Amniotic epithelial cell (primary cell): ENCODE results near the gene RELCH.

ENCODE experiments used
- DNase-seq: peaks from one replicate; pipeline ENCODE4 v3.0.0-alpha.2; 2010; ENCODE audit warnings: low read depth

The RELCH gene

DNA sequence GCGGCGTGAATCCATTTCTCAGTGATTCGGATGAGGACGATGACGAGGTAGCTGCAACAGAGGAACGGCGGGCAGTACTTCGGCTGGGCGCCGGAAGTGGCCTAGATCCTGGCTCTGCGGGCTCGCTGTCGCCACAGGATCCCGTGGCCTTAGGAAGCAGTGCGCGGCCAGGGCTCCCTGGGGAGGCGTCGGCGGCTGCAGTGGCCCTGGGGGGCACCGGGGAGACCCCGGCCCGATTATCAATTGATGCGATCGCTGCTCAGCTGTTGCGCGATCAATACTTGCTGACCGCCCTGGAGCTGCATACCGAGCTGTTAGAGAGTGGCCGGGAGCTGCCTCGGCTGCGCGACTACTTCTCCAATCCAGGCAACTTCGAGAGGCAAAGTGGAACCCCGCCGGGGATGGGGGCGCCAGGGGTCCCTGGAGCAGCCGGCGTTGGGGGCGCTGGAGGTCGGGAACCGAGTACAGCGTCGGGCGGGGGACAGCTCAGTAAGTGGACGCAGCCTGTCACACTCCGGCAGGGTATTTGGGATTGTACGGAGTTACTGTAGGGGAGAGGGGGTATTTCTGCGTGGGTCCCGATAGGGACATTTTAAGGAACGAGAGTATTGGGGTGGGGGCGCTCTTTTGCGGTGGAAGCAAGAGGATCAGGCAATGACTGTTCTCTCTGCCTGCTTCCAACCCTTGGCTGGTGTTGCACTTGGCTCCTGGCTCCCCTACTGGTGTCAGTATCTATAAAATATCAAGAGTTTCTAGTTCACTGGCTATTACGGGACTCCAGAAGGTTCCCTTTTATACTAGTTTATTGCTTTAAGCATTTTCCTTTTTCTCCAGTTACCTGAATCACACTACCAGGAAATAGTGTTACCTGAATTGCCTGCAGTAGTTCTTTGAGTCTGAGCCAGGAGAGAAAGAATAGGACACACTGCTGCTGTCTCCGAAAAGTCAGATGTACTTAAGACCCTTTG is 772 bp downstream of the RELCH start:
- DNase-seq, result peak; percentile 15

DNA sequence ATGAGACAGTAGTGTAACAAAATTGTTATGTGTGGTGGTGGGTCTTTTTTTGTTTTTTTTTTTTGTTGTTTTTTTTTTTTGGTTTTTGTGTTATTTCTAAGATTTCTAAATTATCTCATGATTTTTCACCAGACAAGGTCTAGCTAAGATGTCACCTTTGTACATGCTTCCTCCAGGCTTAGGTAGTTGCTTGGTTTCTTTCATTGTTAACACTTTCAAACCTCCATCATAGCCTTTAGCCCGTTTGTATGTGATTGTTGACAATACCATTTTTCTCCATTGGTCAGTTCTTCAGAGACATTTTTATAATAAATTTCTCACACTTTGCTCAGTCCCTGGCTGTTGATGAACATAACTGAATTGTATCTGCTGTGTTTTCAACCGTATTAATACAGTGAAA is 2.2 kb downstream of the RELCH start:
- no peak for DNase-seq

- DNase-seq, result no peak
Measured at GRCh38 chr18:62196079-62196478, 9.0 kb downstream of the RELCH start.

DNA sequence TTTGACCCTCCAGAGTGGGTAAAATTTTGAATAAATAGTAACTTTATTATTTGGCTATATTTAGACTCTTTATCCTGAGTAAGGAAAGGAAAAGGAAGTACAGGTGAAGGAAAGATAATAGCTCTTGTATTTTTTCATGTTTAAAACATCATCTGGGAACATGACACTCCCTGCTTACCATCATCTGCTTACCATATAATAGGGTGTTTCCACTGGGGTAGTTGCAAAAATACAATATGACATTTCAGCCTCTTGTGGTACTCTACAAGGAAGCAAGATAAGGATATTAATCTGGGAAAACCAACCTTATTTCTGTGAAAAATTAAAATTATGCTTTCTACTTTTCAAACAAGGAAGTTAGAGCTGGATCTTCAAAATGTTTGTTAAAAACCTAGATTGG is 9.9 kb downstream of the RELCH start:
- no peak for DNase-seq

DNA sequence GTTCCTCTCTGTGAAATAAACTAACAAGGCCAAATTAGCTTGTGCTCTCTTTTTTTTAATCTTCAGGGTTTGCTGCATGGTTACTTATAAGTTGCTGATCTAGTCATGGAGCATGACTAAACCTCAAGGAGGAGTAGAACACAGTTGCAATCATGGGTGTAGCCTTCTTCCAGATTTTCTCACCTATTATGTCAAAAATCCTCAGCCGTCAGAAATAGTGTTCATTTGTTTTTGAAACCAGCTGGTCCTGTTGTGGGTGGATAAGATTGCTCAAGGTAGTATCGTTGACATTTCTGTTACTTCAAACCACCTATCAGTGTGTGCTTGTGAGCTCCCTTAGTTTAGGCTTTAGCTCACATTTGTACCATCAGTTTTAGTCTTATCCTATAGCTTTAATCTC is 11.2 kb downstream of the RELCH start:
- DNase-seq, result peak; percentile 23

GRCh38 chr18:62199629-62200028 is 12.6 kb downstream of the RELCH start:
- no peak for DNase-seq

DNA sequence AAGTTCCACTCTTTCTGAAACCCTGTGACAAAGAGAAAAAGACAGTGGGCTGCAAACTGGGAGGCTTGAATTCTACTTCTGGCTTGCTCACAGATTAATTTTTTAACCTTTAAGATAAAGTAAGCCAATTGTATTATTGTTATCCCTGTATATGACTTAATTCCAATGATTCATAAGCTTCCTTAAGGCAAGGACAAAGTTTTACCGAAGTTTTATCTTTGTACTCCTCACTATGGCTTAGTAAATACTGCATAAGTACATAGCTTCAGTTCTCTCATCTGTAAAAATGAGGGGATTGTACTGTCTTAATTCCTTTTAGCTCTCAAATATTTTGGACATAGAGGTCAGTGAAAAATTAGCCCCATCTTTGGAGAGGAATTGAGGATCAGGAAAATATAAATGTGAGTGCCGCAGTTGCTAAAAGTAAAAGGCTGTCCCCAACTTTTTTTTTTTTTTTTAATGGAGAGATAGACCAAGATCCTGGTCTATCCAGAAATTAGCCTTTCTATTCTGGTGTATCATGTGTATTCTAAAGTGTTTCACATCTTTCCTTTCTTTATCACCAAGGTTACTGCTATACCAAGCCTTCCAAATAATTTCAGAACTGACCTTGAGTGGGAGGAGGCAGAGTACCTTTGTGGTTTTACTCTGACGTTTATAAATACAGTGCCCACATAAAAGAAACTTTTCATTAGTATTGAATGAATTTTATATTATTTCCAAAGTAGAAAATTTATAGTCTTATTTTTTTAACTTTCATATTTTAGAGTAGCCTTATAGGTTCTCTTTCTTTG is 13.3 kb downstream of the RELCH start:
- DNase-seq, result peak; percentile 45

DNA sequence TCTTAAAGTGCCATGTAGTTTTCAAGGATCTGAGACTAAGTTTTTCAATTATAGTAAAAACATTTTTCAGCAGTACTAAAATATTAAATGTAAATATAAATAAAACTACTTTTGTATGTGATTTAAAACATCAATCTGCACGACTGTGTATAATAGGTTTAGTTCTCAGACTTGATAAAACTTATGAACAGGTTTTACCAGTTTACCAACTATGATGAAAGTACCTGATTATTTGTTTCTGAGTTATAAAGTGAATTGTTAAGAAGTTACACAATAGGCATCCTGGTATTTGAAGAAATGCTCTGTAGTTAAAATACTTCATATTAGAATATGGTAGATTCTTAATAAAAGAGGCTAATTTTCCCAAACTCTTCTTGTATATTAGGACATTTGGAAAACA is 14.8 kb downstream of the RELCH start:
- DNase-seq, result no peak

- DNase-seq, result no peak
Measured at GRCh38 chr18:62205824-62206223, 18.8 kb downstream of the RELCH start.

DNA sequence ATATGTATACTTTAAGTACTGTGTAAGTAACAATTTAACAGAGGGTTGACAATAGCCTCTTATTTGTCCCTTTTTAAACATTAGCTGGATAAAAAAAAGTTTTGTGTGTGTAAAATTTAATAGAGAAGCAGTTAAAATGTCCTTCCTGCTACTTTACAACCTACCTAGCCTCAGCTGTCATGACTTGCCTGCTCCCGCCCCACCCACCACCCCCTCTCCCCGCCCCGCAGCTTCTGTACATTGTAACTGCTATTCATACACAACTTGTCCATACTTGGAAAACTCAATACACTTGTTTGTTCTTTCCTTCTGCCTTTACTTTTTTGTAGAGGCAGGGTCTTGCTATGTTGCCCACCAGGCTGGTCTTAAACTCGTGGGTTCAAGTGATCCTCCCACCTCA is 19.5 kb downstream of the RELCH start:
- DNase-seq, result no peak

- DNase-seq, result peak; percentile 70
Measured at GRCh38 chr18:62209046-62209445, 22.0 kb downstream of the RELCH start.

DNA sequence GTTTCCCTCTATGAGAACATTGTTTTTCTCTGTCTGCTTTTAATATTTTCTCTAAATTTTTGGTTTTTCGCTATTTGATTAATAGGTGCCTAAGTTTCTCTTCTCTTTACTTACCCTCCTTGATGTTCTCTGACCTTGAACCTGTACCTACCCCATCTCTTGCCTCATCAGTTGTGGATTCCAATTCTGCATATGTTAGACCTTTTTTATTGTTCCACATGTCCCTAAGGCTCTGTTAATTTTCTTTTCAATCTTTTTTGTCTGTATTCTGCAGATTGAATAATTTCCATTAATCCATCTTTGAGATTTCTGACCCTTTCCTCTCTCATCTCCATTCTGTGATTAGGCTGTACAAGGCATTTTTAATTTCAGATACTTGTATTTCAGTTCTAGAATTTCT is 23.1 kb downstream of the RELCH start:
- DNase-seq, result no peak

- DNase-seq, result no peak
Measured at GRCh38 chr18:62211325-62211828, 24.3 kb downstream of the RELCH start.

DNA sequence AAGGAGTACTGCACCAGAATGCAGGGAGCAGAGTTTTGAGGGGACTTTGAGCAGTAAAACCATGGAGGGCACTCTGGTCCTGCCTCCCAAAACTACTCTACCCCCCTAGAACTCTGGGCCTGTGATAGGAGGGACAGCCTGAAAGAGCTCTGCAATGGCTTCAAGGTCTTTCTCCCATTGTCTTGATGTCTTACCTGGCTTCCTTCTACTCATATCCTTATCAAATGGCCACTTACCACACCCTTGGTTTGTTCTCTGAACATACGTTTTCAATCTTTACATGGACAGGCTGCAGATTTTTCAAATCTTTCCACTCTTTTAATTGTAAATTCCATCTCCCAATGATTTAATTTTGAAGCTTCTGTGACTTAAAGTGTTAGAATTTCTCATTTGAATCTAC is 27.7 kb downstream of the RELCH start:
- DNase-seq, result no peak

DNA sequence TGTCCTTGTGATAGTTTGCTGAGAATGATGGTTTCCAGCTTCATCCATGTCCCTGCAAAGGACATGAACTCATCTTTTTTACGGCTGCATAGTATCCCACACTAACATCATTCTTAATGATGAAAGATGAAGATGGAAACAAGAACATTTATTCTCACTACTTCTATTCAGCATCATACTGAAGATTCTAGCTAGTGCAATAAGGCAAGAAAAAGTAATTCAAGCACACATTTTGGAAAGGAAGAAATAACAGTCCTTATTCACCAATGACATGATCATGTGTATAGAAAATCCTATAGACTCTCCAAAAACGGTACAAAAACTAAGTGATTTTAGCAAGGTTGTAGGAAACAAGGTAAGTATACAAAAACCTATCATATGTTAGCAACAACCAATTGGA is 37.2 kb downstream of the RELCH start:
- no peak for DNase-seq

GRCh38 chr18:62226047-62226446 is 39.0 kb downstream of the RELCH start:
- DNase-seq, result no peak

DNA sequence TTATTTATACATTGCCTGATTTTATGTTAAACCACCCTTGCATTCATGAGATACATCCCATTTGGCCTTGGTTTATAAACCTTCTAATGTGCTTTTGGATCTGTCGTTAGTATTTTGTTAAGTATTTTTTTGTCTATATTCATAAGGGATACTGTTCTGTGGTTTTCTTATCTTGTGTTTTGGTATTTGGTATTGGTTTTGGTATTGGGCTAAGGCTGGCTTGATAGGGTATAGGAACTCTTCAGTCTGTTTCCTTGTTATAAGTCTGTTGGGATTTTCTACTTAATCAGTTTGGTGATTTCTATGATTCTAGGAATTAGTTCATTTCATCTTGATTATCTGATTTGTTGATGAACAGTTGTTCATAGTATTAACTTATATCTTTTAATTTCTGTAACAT is 49.2 kb downstream of the RELCH start:
- no peak for DNase-seq

DNA sequence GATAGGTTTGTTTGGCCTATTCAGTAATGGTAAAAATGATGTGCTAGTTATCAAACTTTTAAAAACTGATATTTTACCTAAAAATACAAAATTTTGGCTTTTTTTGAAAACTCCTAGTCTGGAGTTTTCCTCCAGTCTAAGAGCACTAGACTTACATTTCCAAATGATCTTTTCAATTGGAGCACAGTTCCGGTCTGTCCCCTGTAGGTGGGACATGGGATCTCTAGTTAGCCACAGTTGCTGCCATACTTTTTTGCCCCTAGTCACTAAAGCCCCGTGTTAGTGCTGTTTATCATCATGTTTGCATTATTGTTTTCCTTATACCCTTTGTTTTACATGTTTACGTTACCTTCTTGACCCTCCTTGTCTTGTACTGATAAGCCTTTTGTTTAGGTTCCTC is 52.4 kb downstream of the RELCH start:
- DNase-seq, result no peak

DNA sequence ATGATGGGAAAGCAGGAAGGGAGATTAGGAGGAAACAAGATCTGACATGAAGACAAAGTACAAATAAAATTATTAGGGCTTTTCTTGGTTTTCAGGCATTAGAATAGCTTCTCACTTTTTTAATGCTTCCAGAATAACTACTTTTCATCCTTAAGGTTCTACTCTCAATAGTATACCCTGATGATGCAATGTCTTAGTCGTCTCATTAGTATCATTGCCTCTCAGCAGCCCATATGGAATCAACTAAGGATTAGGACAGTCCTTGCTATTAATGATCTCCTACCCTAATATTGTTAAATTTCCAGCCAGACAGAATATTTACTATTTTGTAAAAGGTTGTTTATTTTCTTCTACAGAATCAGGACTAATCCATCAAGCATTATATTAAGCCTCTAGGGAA is 55.9 kb downstream of the RELCH start:
- DNase-seq, result no peak

DNA sequence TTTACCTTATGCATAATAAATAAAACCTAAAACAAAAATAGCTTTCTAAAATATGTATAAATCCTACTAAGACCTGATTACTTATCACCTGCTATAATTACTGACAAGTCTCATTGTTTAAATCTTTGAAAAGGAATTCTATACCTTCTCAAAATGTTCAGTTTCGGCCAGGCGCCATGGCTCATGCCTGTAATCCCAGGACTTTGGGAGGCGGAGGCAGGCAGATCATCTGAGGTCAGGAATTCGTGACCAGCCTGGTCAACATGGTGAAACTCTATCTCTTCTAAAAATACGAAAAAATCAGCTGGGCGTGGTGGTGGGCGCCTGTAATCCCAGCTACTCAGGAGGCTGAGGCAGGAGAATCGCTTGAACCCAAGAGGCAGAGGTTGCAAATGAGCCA is 58.1 kb downstream of the RELCH start:
- DNase-seq, result no peak

- DNase-seq, result no peak
Measured at GRCh38 chr18:62245699-62246098, 58.6 kb downstream of the RELCH start.

DNA sequence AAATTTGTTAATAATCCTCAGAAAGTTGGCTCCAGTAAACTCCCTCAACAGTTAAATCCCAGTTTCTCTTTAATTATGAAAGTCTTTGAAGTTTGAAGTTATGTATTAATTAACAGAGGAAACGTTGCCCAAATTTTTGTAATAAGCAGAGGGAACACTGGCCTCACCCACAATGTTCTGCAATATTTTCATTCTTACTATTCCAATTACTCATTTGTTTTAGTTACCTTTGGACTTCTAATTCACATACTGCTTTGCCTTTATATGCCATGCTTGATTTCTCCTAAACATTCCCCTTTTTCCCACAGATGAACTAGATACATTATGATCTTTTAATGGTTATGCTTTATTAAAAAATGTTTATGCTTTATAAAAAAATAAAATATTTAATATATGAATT is 61.3 kb downstream of the RELCH start:
- DNase-seq, result no peak

DNA sequence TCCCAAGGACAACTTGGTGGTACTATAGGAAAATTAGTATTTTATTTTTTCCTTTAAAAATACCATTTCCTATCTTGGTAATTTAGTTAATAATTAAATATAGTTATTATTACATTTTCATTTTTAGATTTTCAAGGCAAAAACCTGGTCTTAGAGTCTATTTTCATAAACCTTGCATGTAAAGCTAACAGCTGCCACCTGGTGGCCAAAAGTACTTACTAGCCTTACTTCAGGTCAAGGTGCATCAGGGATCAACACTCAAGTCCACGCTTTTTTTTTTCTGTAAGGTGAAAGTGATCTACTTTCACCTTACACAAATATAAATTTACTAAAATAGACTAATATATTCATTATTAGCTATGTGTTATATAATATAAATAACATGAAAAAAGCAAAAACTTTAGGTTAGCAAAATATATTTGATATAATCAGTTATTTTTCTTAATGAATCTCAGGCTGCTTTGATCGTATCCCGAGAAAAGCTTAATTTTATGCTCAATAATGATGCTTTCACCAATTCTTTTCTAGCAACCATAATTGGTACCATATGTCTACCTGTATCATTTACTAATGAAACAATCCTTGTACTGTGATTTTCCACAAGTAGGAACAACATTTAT is 62.5 kb downstream of the RELCH start:
- DNase-seq, result peak; percentile 82
